Activated CD4-positive, alpha-beta T cell treated with anti-CD3 and anti-CD28 coated beads for 48 hours (primary cell): Measurements from ENCODE around the gene CKB.

ENCODE experiments used
- DNase-seq: peaks from one replicate; pipeline ENCODE4 v3.0.0-alpha.2; 2020

CKB gene

DNA sequence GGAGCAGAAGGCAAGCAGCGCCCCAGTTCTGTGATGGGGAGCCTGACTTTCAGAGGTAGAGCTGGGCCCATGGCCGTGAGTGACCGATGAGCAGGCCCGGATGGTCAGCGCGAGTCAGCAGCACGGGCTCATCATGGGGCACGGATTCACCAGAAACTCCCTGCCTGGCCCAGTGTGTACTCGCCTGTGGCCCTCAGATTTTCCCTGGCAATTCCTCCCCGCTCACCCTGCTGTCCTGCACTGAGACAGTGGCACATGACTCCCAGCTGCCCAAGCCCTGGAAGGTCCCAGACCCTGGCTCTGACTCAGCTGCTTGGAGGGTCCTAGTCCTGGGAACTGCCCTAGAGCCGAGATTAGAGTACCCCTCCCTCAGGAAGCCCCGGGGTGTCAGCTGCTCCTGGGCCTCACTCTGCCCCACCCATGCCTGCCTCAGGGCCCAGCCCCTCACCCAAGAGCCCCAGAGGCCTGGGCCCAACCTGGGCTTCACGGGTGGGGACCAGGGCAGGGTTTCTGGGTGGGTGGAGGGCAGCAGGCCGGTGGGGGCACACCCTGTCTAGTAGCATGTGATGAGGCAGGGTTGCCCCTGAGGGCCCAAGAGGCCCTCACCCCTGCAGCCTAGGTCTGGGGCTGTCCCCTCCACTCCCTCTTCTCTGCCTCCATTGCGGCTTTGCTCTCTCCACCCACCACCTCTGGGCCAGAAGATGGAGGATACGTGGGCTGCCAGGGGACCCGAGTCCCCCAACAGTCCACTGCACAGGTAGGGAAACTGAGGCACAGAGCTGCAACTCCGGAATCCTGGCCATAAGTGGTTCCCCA lies 14.8 kb upstream of the CKB start:
- DNase-seq: no peak

DNA sequence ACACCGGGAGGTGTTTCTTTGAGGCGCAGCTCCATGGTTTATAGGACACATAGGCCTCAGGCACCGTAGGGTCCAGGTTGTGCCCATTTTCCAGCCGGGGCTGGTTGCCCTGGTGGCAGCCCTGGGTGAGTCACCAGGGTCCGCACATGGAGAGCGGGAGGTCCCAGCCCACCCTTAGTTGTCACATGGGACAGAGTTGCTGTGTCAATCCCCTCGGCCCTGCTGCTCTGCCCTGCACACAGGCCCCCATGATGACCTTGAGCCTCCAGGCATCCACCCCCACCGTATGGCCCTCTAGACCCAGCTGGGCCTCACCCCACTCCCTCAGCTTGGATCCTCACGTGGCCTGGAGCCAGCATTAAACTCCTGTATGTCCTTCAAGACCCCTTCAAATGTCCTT lies 14.1 kb upstream of the CKB start:
- no peak for DNase-seq

GRCh38 chr14:103535891-103536565 lies 13.4 kb upstream of the CKB start:
- DNase-seq: no peak

- DNase-seq: no peak
Observed at GRCh38 chr14:103535081-103535890, 12.7 kb upstream of the CKB start.

DNA sequence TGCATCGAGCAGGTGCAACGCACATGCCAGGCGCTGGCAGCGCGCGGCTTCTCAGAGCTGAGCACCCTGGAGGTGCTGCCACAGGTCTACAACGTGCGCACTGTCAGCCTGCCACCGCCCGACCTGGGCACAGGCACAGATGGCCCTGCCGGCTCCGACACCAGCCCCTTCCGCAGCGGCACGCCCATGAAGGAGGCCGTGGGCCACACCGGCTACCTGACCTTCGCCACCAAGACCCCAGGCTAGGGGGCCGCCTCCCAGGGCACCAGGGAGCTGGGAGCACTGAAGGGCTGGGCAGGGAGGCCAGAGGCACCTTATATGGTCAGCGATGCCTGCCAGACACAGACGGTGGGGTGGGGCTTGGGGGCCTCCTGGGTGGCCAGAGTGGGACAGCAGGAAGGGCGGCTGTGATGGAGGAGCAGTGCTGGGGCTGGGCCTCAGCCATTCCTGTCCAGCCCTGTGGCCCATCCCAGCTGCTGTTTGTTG lies 12.0 kb upstream of the CKB start:
- DNase-seq: no peak

DNA sequence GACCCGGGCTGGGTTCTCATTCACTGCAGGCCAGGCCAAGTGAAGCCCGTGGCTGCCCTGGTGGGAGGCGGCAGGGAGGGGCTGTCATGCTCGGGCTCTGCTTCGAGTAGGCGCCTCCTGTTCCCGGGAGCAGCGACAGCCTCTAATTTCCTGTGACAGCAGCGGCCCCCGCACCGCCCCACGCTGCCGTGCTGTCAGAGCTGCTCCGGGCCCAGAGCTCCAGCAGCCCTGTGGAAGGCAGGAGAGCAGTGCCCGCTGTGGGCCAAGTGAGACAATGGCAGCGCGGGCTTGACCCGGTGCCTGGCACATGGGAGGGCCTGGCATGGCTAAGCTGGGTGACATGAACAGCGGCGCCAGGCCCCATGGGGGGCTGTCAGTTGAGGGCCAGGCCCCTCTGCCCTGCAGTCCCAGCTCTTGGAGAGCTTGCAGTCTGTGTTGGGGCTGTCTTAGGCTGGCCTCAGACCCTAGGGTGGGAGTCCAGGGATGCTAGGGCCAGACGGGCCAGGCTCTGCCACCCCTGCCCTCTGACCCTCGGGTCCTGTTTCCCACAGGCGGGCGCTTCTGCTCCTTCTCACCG lies 11.5 kb upstream of the CKB start:
- DNase-seq: no peak

DNA sequence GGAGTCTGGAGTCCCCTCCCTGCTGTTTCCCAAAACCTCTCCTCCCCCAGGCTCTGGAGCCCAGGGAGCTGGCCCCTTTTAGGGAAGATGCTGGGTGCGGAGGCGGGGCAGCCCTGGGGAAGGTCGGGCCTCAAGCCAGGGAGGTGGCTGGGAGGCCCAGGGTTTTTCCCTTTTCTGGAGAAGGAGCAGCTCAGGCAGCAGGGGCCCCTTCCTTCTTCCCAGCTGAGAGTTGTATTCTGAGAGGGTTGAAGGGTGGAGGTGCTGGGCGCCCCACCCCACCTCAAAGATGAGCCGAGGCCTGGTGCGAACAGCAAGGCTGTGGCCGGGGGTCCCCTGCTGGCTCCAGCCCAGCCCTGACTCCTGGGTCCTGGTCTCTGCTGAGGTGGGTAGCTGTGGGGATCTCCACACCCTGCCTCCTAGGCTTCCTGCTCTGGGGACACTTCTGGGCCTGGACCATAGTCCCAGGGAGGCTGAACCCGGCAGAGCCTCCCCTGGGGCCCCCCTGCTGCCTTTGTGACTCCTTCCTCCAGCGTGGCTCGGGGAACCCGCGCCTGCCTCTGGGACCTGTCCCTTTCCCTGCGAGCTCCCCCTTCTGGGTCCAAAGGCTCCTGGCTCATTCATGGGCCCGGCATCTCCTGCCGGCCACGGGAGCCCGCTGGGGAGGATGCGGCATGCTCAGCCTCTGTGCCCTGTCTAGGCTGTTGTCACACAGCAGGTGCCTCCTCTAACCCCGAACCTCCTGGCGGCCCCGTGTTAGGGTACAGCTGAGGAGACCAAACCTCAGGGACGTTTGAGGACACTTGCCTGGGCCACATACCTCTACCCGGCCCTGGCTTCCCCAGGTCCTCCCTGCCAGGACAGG lies 10.7 kb upstream of the CKB start:
- no peak for DNase-seq

- no peak for DNase-seq
Observed at GRCh38 chr14:103532216-103533136, 9.8 kb upstream of the CKB start.

GRCh38 chr14:103531421-103532215 lies 9.0 kb upstream of the CKB start:
- no peak for DNase-seq

- no peak for DNase-seq
Observed at GRCh38 chr14:103530831-103531230, 8.2 kb upstream of the CKB start.

DNA sequence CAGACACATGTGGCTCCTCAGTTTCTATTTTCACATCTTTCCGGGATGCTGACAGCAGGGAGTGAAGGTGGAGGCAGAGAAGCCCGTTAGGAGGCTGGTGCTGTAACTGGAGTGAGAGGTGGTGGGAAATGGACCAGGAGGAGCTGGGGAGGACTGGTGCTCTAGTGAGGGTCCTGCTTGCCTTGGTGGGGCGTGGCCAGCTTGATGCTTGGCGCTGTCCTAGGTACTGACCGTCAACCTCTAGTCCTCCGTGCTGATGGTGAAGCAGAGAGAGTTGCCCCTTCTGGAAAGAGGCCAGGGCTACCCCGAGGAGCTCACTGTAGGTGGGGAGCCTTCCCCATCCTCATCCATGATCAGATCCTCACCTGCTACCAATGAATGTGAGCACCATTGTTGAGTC lies 7.8 kb upstream of the CKB start:
- peak; percentile 45 for DNase-seq

- no peak for DNase-seq
Observed at GRCh38 chr14:103529383-103530365, 7.0 kb upstream of the CKB start.

DNA sequence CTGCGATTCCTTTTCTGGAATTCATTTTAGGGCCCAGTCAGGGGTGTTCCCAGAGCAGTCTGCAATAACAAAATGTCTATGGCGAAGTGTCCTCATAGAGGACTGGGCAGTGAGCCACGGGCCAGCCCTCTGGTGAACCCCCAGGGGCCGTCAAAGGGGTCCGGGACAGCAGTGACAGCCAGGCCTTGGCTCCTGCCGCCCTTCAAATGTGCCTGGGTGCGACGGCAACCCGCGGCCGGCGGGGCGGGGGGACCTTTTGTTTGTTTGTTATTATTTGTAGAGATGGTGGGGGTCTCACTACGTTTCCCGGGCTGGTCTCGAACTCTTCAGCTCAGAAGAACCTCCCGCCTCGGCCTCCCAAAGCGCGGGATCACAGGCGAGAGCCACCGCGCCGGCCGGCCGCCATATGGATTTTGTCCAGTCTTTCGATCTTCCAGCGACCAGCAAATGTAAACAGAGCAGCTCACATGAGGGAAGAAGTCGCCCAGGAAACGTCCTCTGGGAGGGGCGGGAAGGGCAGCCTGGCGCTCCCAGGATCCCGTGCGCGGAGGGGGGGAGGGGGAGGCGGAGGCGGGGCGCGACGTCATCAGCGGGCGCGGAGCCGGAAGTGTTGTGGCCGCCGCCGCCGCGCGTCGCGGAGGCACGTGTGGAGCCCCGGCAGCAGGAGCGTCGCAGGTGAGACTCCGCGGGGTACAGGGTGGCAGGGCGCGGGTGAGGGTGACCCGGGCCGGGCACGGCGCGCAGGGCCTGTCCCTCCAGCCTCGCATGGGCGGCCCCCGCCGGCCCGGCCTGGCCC lies 6.2 kb upstream of the CKB start, which contains the start of gene TRMT61A:
Gene TRMT61A (plus strand): TSS at position 610 of the 796 bp plus-strand sequence. CDS start 783 bp downstream, outside the sequence.
- peak; percentile 81 for DNase-seq

GRCh38 chr14:103528146-103528586 lies 5.5 kb upstream of the CKB start:
- no peak for DNase-seq

DNA sequence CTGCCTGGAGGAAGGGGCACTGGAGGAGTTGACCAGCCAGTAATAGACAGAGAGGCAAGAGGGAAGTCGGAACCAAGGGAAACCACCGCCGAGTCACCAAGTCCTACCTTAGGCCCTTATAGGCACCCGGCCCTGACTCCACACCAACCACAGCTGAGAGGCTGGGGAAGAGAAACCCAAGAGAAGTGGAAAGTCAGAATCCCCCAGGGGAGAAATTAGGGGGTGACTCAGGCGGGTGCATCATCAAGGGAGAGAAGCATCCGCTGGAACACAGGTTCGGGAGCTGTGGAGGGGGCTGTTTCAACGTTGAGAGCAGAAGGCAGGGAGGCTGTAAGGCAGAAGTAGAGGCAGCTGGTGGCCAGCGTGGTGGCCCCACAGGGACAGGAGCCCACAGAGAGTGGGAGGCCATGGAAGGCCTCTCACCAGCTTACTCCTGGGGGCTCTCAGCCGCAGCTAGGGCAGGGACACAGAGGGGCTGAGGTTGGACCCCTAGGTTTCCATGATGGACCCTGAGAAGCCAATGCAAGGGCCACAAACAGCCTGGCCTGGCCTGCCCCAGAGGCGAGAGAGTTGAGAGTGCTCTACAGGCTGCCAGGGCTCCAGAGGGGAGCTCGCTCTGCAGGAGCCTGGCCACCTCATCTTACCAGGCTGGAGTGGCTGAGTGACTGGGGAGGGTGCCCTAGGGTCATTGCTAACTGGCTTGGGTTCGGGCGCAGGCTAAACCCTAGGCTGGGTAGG lies 4.9 kb upstream of the CKB start:
- DNase-seq: peak; percentile 61

- DNase-seq: no peak
Observed at GRCh38 chr14:103526914-103527248, 4.3 kb upstream of the CKB start.
